D341Med (cell line): Measurements from ENCODE around the gene PGS1.
"Not testable (repeated sequence)": the region's sequence is repeated elsewhere in the genome, so short reads cannot be mapped to it uniquely, and the experiment has no call there.

Experiments used
- DNase-seq: peaks from one replicate; pipeline ENCODE4 v3.0.0; 2012; ENCODE audit warnings: low spot score

Gene PGS1

DNA sequence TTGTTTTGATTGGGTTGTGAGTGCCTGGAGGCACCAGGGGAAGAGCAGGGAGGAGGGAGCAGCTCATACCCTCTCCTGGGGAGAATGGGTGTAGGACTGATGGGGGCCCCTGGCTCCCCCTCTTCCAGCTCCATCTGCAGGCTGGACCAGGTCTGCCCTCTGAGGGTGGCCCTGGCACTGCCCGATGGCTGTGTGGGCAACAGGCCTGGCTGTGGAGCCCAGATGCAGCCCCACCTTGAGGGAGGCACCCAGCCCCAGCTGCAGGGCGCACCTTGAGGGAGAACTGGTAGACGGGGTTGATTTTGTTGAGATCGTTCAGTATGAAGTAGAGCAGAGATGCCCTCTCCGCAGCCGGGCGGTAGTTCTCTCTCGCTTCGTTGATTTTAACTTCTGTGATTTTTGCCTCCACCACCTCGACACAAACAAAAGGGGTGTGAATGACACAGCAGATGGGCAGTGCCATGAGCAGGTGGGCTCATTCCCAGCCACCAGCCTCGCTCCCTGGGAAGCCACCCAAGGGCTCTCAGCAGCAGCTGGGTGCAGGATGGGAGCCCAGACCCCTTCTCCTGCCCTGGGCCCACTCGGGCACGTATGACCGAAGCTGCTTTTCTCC lies 71.6 kb downstream of the PGS1 start:
- no peak for DNase-seq

DNA sequence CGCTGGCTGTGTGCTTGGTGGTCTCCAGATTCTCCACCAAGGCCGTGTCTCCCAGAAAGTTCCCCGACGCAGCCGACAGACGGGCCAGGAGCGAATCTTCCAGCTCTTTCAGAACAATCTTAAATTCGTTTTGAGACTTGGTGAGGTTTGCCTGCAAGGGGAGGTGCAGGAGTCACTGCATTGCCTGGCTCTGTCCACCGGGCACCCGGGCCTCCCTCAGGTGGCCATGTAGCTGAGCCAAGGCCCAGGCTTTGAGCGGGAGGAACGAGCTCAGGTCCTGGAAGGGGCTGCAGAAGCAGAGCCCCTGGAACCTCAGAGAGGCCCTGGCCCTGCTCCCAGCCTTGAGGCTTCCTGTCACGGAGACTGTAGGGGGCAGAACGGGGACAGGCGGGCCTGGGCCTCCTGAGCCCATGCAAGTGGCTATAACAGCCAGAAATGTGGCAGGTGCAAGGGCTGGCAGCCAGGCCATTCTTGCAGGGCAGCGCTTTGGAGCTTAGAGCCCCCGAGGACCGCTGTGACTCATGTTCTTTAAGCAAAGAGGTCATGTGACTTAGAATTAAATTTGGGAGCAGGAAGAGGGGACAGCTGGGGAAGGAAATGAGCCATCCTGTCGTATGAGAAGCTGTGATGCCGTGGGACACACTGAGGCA lies 72.4 kb downstream of the PGS1 start:
- DNase-seq, result no peak

- no peak for DNase-seq
These were observed 73.3 kb downstream of the PGS1 start for GRCh38 chr17:78451753-78452152.

DNA sequence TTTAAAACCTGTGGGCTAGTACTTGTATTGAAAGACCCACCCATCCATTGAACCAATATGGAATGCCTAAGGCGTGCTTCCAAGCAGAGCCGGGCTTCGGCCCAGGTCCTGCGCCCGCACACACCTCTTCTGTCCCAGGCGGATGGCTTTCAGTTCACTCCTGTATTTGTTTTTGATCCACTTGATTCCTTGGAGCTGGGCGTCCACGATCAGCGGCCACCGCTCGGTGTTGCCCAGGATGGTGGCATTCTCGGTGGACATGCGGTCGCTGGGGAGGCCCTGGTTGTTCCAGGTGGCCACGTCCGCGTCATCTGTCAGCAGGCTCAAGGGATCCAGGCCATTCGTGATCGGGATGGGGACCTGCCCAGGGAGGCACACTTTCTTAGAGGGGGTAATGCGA lies 75.9 kb downstream of the PGS1 start:
- DNase-seq, result no peak

DNA sequence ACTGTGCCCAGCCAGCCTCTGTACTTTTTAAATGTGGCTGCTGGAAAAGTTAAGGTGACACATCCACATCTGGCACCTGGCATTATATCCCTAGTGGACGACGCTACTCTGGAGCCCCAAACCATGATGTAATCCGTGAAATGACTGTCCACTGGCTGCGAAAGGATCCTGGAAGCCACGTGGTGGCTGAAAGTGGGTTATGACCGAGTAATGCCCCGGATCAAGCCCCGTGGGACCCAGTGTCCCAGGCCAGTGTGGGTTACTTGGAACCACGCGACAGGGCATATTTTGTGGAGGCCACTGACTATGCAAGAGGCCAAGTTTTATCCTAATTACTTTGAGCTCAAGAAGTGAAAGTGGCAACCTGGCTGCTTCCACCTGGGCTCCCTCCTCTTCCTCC lies 79.6 kb downstream of the PGS1 start:
- no peak for DNase-seq

DNA sequence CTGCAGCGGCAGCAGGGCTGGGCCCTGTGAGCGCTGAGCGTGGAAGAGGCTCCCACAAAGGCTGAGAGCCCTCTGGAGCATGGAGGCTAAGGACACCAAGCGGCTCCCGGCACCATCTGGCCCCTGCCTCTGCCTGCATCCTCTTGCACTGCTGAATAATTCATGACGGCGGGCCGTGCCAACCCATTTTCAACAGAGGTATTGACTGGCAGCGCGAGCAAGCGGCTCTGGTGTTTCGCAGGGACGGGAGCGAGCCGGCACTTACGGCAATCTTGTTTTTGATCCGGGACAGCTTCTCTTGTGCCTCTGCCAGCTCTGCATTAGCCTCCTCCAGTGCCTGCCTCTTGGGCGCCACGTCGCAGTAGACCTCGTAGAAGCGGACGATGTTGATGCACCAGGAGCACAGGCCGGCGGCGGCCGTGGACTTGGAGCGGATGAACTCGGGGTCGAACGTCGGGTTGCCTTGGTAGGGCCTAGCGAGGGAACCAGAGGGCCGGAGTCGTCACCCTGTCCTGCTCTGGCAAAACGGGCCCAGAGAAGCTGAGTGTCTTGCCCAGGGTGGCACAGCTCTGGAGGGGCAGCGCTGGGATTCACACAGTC lies 80.4 kb downstream of the PGS1 start:
- no peak for DNase-seq

- no peak for DNase-seq
These were observed 81.2 kb downstream of the PGS1 start for GRCh38 chr17:78459696-78460095.

DNA sequence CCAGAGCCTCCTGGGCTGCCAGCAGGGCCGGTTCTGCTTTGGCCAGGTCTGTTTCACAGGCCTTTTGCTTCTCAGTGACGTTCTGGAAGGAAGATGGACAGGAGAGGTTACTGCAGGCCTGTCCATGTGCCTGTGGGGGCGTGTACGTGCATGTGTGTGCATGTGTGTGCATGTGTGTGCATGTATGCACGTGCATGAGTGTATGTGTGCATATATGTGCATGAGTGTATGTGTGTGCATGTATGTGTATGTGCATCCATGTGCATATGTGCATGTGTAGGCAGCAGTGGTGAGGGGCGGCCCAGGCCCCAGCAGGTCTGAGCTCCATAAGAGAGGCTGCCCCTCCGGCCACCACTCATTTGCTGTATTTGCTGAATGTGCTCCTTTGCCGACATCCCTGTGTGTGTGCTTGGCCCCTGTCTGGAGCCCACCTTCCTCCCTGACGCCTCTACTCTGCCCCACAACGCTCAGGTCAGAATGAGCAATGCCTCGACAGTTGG lies 81.8 kb downstream of the PGS1 start:
- no peak for DNase-seq

GRCh38 chr17:78460951-78461798 lies 82.7 kb downstream of the PGS1 start:
- no peak for DNase-seq

GRCh38 chr17:78461799-78462053 lies 83.3 kb downstream of the PGS1 start:
- no peak for DNase-seq

GRCh38 chr17:78462148-78462547 lies 83.7 kb downstream of the PGS1 start:
- no peak for DNase-seq

- not testable (repeated sequence) for DNase-seq
These were observed 87.8 kb downstream of the PGS1 start for GRCh38 chr17:78466109-78466785.

DNA sequence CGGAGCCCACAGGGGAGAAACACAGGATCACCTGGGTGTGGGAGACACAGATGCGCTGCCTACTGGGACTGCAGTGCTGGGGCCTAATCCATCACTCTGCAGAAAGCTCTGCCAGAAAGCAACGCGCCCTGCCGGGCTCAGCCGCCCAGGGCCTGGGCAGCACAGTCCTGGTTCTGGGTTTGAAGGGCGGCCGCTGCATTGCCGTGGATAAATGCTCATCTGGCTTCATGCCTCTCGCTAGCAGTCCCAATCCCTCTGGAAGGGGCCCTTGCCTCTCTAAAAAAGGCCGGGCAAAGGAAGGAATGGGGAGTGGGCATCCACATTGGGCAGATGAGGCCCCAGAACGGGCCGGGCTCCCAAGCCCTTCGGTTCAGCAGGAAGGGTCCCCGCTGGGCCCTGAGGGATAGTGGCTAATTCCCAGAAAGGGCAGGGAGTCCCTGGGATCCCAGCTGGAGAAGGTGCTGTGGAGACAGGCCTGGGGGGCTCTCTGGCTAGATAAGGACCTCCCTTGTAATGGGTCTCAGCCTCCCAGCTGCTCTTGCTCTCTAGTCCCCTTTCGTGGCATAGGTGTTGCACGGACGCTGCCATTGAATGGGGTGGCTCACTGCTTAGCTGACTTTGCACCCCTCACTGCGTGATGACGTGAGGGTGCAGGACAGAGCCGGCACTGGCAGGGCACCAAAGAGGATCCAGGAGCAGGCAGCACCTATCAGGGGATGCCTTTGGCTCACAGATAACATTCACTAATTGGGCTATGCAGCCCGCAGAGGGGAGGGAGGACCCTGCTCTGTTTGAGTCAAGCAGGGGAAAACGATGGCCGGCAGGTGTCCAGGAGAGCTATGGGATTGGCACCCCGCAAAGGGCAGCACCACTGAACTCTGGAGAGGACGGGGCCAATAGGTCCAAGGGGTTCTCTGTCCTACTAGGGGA lies 88.6 kb downstream of the PGS1 start:
- no peak for DNase-seq

- no peak for DNase-seq
These were observed 89.9 kb downstream of the PGS1 start for GRCh38 chr17:78468366-78468765.

GRCh38 chr17:78469443-78469842 lies 91.0 kb downstream of the PGS1 start:
- no peak for DNase-seq

- no peak for DNase-seq
These were observed 93.2 kb downstream of the PGS1 start for GRCh38 chr17:78471635-78472034.

DNA sequence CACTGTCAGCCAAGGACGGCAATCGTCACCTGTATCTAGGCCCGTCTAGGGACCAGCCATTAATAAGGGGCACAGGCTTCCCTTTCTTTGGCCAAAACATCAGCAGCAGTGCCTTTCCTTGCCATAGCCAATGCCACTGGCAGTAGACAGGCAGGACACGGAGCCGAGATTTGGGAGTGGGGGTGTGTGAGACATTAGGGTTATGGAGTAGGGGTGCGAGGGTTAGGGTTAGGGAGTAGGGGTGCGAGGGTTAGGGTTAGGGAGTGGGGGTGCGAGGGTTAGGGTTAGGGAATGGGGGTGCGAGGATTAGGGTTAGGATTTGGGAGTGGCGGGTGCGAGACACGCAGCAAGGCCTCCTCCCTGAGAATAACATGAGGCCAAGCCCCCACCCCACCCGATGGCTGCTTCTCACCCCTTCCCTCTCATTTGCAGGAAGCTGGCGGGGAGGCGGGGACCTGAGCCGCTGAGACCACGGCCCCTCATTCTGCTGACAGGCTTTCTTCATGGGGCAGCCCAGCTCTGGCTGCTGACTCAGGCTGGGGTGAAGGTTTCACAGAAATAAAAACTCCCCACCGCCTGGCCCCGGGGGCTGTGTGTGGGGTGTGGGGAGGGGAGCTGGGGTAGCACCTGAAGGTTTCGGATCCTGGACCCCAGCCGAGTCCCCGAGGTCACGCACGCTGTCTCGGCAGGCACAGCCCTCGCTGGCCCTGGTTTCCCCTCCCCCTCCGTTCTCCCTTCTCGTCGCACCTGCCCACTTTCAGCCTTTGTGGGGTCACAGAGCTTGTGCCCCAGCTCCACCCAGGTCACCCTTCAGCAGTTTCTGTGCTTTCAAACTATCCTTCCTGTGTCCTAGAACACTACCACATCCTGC lies 93.8 kb downstream of the PGS1 start:
- DNase-seq, result no peak

DNA sequence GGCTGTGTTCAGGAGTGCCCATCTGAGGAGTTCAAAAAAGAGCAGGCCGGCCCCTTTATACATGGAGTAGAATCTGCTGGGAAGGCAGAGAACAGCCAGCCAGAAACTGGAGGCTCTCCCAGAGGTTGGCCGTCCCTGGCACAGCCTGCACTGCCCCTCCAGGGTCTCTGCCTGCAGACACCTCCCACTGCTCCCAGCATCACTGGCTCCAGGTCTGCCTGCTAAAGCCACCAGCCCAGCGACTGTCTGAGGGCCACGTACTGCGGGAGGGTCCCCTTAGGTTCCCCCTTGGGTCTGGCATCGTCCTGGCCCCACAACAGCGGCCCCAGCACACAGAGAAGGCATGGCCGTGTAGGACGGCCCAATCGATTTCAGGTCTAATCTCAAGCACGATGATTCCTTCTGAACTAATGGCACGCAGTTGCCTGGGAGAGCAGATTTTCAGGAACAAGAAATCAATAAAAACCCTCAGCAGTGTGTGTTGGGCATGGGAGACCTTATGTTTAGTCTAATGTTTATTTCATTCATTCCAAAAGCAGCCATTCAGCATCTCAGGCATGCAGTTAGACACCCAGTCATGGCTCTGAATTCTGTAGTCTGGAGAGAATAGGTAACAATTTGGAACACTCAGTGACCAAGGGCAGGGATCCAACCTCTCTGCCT lies 95.6 kb downstream of the PGS1 start:
- DNase-seq, result no peak
